Esophagus (tissue), 2 donors: Measurements from ENCODE around the gene PBX3. TPM values are rescaled to one million over a fixed set of nuclear protein-coding genes. Genes with fewer than 3 reads are reported as not detected.

ENCODE experiments used
- H3K27ac ChIP-seq, 2 donors: one replicate each; pipeline ENCODE4 v1.5.1; 2013; ENCODE audit warnings: low read depth in 2 of 2, mild to moderate bottlenecking in 2 of 2, inconsistent platforms in 1 of 2, low read length in 1 of 2, moderate library complexity in 1 of 2
- H3K27me3 ChIP-seq, 2 donors: one replicate each; pipeline ENCODE4 v1.6.1; 2013; ENCODE audit warnings: low read length in 2 of 2, control low read depth in 1 of 2, mild to moderate bottlenecking in 1 of 2; ENCODE audit not compliant: insufficient read depth in 2 of 2, control insufficient read depth in 1 of 2
- H3K36me3 ChIP-seq, 2 donors: one replicate each; pipeline ENCODE4 v1.6.1; 2013; ENCODE audit warnings: low read length in 1 of 2; ENCODE audit not compliant: control insufficient read depth in 2 of 2, insufficient read depth in 2 of 2
- H3K4me1 ChIP-seq, 2 donors: one replicate each; pipeline ENCODE4 v1.6.1; 2013; ENCODE audit warnings: low read length in 1 of 2; ENCODE audit not compliant: control insufficient read depth in 2 of 2, insufficient read depth in 2 of 2
- H3K4me3 ChIP-seq, 2 donors: one replicate each; pipeline ENCODE4 v1.5.1; 2013; ENCODE audit warnings: low read length in 2 of 2, mild to moderate bottlenecking in 2 of 2, low read depth in 1 of 2, moderate library complexity in 1 of 2
- H3K9me3 ChIP-seq, 2 donors: one replicate each; pipeline ENCODE4 v1.6.1; 2013; ENCODE audit warnings: mild to moderate bottlenecking in 2 of 2, low read depth in 1 of 2, low read length in 1 of 2, moderate library complexity in 1 of 2; ENCODE audit not compliant: control insufficient read depth in 2 of 2, insufficient read depth in 1 of 2
- WGBS, 2 donors: extraction: QIAGEN DNeasy Blood & Tissue Kit; methylation state at CpG; one replicate each; pipeline ENCODE4 v1.1.7; 2013; 5-methylcytosine and 5-hydroxymethylcytosine counted together
- polyA plus RNA-seq, 2 donors: library from polyadenylated mRNA; stranded (reverse); fragments of 200-250 nt; gene quantifications; one replicate each; pipeline ENCODE4 v1.2.3, GENCODE V29; 2013
- donor health status: healthy with polysubstance abuse.
- donor health status: Bipolar disorder and iron deficiency.

PBX3 gene
- polyA plus RNA-seq, 2 donors, result 3.5 to 6.9 TPM

DNA sequence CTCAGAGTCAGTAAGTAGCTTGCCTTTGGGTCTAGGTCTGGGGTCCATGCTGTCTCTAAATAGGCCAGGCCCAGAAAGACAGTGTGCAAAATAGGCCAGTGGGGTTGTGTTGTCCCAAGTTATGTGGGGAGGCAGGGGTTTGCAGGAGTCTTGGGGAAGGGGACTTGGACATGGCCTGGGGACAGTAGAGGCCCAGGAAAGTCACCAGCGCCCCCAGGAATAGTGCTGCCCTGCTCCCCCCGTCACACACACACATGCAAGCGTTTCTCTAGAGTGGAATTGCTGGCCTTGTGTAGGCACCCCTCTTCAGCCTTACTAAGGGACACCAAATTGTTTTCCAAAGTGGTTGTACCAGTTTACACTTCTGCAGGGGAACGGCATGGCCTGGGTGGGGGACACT is 227.5 kb downstream of the PBX3 start:
- Histone ChIP-seq H3K9me3 (peaks cover 3 to 6% of the 10 kb centered on the region in 2 donors), H3K36me3 (no peaks in the 10 kb centered on the region), H3K27ac (no peak overlapping the region), H3K4me1 (peaks cover 0 to 4% of the 10 kb centered on the region in 2 donors), H3K4me3 (no peak overlapping the region), H3K27me3 (no peaks in the 10 kb centered on the region)
- 94 to 96% methylated on average over 4 of the region's 4 CpGs for WGBS, 2 donors

DNA sequence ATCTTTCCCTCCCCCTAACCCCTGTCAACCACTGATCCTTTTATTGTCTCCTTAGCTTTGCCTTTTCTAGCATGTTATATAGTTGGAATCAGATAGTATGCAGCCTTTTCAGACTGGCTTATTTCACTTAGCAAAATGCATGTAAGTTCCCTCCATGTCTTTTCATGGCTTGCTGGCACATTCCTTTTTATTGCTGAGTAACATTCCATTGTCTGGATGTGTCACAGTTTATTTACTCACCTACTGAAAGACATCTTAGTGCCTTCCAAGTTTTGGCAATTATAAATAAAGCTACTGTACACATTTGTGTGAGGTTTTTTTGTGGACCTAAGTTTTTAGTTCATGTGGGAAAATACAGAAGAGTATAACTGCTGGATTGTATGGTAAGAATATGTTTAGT is 230.1 kb downstream of the PBX3 start:
- H3K4me1 ChIP-seq, result no peaks in the 10 kb centered on the region
- H3K36me3 ChIP-seq, result no peaks in the 10 kb centered on the region
- H3K9me3 ChIP-seq, result peaks cover 3 to 6% of the 10 kb centered on the region in 2 donors
- no peak overlapping the region for H3K4me3 ChIP-seq
- no peaks in the 10 kb centered on the region for H3K27me3 ChIP-seq
- no peak overlapping the region for H3K27ac ChIP-seq

DNA sequence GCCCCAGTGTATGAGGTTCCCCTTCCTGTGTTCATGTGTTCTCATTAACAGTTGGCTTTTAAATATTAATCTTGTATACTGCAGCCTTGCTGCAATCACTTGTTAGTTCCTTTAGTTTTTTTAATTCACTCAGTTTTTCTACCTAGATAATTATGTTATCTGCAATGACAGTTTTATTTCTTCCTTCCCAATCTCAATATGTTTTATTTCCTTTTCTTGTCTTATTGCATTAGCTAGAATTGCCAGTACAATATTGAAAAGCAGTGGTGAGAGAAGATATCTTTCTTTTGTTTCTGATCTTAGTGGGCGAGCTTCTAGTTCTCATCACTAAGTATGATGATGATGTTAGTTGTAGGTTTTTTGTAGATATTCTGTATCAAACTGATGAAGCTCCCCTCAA is 232.2 kb downstream of the PBX3 start:
- 95 to 97% methylated on average over 1 of the region's 1 CpG for WGBS, 2 donors
- peaks cover 3 to 5% of the 10 kb centered on the region in 2 donors for H3K9me3 ChIP-seq
- H3K4me3 ChIP-seq, result no peak overlapping the region
- H3K36me3 ChIP-seq, result no peaks in the 10 kb centered on the region
- no peaks in the 10 kb centered on the region for H3K27me3 ChIP-seq
- H3K27ac ChIP-seq, result no peak overlapping the region
- H3K4me1 ChIP-seq, result no peaks in the 10 kb centered on the region

DNA sequence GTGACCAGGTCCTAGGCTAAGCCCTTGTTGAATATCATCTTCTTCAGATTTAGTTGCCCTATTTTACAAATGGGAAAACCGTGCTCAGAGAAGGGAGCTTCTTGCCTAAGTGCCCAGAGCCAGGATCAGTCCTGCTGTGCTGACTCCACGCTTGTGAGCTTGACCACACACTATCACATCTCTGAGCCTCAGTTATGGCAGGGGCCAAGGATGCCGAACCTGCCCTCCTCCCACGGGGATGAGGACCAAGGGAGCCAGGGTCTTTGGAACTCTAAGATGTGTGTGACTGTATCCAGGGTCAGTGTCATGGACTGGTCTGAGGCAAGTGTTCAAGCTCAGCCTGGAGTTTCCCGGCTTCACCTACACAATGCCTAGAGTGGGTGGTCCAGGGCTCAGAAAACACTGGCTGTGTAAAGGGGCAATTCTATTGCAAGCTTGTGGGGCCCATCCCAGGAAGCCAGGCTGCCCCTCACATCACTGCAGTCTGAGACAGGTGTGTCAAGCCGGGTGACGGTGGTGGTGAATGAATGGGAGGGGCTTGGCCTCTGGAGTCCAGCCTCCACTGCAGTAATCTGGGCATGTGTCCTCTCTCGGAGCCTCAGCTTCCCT is 235.7 kb downstream of the PBX3 start:
- Histone ChIP-seq H3K27me3 (no peaks in the 10 kb centered on the region), H3K4me1 (no peaks in the 10 kb centered on the region), H3K4me3 (no peak overlapping the region), H3K9me3 (no peaks in the 10 kb centered on the region), H3K36me3 (no peaks in the 10 kb centered on the region), H3K27ac (no peak overlapping the region)
- WGBS, 2 donors, result 72 to 76% methylated on average over 8 of the region's 8 CpGs

DNA sequence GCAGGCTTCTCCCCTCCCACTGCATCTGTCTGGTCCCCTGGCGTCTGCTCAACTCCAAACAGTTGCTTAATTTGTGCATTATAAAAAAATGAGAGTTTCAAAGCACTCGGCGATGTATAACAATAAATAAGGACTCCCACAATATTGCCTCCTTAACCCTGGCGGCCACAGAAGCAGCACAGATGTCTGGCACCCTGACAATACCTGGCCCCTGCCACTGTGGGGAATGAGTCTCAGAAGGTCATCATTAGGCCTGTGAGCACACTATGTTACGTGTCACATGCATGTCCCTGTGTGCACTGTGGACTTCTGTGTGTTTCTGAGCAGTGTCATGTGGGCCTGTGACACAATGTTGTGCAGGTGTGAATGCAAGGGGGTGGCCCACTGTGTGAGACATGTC is 236.5 kb downstream of the PBX3 start:
- WGBS, 2 donors, result 82% methylated on average over 5 of the region's 5 CpGs
- no peak overlapping the region for H3K4me3 ChIP-seq

DNA sequence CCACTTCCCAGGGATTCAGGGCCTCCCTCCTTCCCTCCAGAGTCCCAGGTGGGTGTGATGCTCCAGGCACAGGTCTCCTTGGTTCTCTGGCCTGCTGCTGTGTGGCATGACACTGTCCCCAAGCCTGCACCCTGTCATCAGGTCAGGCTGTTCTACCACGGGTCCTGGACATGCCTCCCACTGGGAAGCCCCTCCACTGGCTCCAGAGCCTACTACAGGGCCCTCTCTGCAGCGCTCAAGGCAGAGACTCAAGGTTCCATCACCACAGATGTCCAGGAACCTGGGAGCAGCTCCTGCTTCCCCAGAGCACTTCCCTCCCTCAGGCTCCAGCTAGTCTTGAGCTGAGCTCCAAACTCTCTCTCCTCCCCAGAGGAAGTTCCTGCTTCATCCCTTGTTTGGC is 237.3 kb downstream of the PBX3 start:
- H3K4me1 ChIP-seq, result no peaks in the 10 kb centered on the region
- no peaks in the 10 kb centered on the region for H3K9me3 ChIP-seq
- no peak overlapping the region for H3K27ac ChIP-seq
- no peaks in the 10 kb centered on the region for H3K27me3 ChIP-seq
- 87 to 89% methylated on average over 2 of the region's 2 CpGs for WGBS, 2 donors
- H3K4me3 ChIP-seq, result no peak overlapping the region
- H3K36me3 ChIP-seq, result no peaks in the 10 kb centered on the region

More for the DNA sequence above, 236.5 kb downstream of the PBX3 start:
- no peaks in the 10 kb centered on the region for H3K27me3 ChIP-seq
- no peaks in the 10 kb centered on the region for H3K9me3 ChIP-seq
- no peaks in the 10 kb centered on the region for H3K36me3 ChIP-seq
- no peaks in the 10 kb centered on the region for H3K4me1 ChIP-seq
- H3K27ac ChIP-seq, result no peak overlapping the region

DNA sequence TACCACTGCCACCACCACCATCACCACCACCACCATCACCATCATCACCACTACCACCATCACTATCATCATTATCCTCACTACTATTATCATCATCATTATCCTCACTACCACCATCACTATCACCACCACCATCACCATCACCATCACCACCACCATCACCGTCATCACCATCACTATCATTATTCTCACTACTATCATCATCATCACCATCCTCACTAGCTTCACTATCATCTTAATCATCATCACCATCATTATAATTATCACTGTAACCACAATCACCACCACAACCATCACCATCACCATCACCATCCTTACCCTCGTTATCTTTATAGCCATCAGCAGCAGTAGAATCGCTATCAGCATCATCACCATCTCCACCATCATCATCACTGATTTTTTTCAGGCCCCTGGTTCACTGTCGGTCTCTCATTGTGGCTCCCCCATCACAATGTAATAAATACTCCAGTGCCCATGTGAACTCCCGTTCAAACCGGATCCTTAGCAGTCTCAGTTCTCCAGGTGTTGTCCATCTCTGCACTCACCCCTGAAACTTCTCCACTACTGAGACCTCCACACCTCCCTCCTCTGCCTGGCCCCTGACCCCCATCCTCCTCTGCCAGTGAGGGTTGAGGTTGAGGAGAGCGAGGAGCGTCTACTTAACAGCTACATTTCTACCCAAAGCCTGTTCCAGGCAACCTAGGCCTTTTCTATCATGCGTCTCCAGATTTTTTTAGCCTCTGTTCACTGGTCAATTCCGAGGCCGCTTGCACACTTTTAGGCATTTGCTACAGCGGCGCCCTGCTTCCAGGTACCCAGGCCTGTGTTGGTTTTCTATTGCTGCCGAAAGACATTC is 238.2 kb downstream of the PBX3 start:
- no peaks in the 10 kb centered on the region for H3K4me1 ChIP-seq
- 87 to 88% methylated on average over 14 of the region's 14 CpGs for WGBS, 2 donors
- H3K27ac ChIP-seq, result no peak overlapping the region
- no peaks in the 10 kb centered on the region for H3K36me3 ChIP-seq
- H3K9me3 ChIP-seq, result no peaks in the 10 kb centered on the region
- H3K27me3 ChIP-seq, result no peaks in the 10 kb centered on the region
- no peak overlapping the region for H3K4me3 ChIP-seq

DNA sequence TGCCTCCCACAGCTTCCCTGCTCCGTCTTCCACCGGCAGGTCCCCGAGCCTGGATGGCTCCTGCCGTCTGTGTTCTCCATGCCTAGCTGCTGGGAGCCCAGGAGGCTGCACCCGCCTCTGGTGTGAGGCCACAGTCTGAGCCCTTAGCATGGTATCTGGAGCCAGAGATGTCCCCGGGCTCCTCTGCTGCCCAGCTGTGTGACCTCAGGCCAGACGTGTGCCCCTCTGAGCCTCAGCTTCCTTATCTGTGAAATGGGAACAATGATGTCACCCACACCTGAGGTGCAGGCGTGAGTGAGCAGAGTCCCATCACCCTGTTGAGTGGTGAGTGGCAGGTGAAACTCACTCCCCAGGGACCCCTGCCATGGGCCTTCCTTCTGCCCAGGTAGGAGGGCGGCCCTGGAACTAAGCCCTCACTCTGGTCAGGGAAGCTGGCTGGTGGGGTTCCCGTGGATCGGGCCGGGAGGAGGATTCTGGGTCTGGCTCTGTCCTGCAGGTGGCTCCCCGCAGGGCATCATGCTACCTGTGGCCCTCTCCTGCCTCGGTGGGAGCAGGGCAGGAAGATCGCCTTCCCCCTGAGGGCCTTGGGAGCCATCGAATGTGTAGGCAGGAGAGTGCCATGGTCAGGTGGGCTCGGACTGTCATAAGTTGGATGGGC is 239.0 kb downstream of the PBX3 start:
- no peaks in the 10 kb centered on the region for H3K9me3 ChIP-seq
- H3K27ac ChIP-seq, result no peak overlapping the region
- WGBS, 2 donors, result 86 to 87% methylated on average over 17 of the region's 17 CpGs
- no peak overlapping the region for H3K4me3 ChIP-seq
- no peaks in the 10 kb centered on the region for H3K4me1 ChIP-seq
- H3K36me3 ChIP-seq, result no peaks in the 10 kb centered on the region
- no peaks in the 10 kb centered on the region for H3K27me3 ChIP-seq

DNA sequence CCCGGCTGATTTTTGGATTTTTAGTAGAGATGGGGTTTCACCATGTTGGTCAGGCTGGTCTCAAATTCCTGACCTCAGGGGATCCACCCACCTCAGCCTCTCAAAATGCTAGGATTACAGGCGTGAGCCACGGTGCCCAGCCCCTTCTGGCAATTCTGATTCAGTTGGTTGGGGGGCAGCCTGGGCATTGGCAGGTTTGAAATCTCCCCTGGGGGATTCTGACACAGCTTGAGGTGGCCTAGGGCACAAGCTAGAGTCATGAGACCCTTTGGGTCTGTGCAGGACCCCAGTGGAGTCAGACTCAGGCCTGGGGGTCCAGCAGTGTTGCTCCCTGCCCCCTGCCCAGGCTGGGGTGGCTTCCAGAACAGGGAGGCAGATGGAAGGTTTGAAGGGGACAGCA is 239.8 kb downstream of the PBX3 start:
- H3K9me3 ChIP-seq, result no peaks in the 10 kb centered on the region
- H3K27me3 ChIP-seq, result no peaks in the 10 kb centered on the region
- H3K4me1 ChIP-seq, result no peaks in the 10 kb centered on the region
- H3K4me3 ChIP-seq, result no peak overlapping the region
- H3K27ac ChIP-seq, result no peak overlapping the region
- WGBS, 2 donors, result 87% methylated on average over 3 of the region's 3 CpGs
- no peaks in the 10 kb centered on the region for H3K36me3 ChIP-seq
